ENCODE results near the gene COL4A3.
"Not testable (repeated sequence)": the region's sequence is repeated elsewhere in the genome, so short reads cannot be mapped to it uniquely, and the experiment has no call there.

Gene COL4A3

DNA sequence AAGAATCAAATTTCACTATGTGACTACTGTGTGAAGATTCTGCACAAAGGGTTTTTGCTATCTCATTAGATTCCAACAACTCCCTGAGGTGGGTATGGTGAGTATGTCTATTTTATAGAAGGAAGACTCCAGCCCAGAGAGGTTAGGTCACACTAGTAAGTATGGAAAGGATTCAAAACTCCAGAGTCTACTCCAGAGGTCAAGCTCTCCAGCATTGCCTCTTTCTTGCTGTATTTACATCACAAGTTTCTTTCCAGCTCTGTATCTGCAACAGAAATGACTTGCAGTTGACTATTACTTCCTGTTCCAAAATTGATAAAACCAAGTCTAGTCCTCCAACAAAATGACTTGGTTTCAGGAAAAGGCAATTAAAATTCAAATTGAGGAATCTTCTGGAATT, 2.5 kb upstream of the COL4A3 start:
- DNase-seq (ENCODE audit: insufficient read length) (no peak), FAIRE-seq (no peak)
- no peak for TF ChIP-seq POLR2AphosphoS5 (IDR thresholded peaks at IDR 0.05; ENCODE audit: low read depth, low read length)
- no peak for TF ChIP-seq POLR2A (IDR thresholded peaks at IDR 0.05; ENCODE audit: low read depth, low read length)
- no peak for TF ChIP-seq TAF1 (IDR thresholded peaks at IDR 0.05; ENCODE audit: borderline replicate concordance, low read depth, low read length)

DNA sequence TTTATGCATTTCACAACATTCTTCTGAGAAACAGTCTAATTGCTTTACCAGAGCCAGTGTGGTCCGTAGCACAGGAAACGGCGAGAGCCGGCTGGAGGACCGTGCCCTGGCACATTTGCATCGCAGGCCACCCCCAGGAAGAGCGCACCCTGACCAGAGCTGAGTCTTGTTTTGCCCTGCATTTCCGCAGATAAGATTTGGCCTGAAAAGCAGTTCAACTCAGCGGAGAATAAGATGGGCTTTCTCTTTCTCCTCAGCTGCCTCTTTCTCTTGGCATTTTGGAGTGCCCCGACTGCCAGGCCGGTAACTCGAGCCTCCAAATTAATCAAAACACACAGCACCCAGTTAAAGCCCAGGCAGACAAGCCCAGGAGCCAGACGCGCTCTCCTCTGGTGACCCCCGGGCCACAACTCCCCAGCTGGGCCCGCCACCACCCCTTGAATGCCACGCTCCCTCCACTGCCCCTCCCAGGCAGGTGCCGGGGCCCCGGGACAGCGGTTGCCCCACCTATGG, 883 bp upstream of the COL4A3 start:
- peak; percentile 34 for DNase-seq (ENCODE audit: insufficient read length)
- FAIRE-seq: peak; percentile 95
- TF ChIP-seq POLR2A (IDR thresholded peaks at IDR 0.05; ENCODE audit: low read depth, low read length): peak; percentile 58; the same call in 1 of the 2 replicates
- no peak; the same call in 1 of the 2 replicates for TF ChIP-seq TAF1 (IDR thresholded peaks at IDR 0.05; ENCODE audit: borderline replicate concordance, low read depth, low read length)
- peak; percentile 75 for TF ChIP-seq POLR2AphosphoS5 (IDR thresholded peaks at IDR 0.05; ENCODE audit: low read depth, low read length)

DNA sequence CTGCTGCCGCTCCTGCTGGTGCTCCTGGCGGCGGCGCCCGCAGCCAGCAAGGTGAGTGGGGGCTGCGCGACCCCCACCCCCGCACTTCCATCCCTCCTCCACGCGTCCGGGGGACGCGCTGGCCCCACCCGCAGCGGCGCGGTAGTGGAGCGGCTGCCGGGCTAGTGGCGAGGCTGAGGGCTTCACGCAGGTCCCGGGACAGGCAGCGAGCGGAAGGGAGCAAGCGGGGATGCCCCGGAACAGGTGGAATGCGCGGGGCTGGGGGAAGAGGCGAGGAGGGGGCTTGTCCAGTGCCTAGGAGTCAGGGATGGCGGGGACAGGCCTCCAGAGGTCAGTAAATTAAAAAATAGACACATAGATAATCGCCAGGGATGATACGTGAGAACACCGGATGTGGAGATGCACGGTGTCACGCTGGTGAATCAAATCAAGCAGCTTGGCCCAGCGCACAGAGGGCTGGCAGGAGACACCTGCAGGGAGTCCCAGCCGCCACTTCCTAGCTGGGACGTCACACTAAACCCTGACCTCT, 403 bp downstream of the COL4A3 start:
- peak; percentile 33 for DNase-seq (ENCODE audit: insufficient read length)
- peak; percentile 97 for FAIRE-seq
- TF ChIP-seq TAF1 (IDR thresholded peaks at IDR 0.05; ENCODE audit: borderline replicate concordance, low read depth, low read length) (no peak), POLR2AphosphoS5 (IDR thresholded peaks at IDR 0.05; ENCODE audit: low read depth, low read length) (0 out of 2 replicates have a peak, but pooled peaks have one; percentile 29), POLR2A (IDR thresholded peaks at IDR 0.05; ENCODE audit: low read depth, low read length) (peak; percentile 30; the same call in 1 of the 2 replicates)

DNA sequence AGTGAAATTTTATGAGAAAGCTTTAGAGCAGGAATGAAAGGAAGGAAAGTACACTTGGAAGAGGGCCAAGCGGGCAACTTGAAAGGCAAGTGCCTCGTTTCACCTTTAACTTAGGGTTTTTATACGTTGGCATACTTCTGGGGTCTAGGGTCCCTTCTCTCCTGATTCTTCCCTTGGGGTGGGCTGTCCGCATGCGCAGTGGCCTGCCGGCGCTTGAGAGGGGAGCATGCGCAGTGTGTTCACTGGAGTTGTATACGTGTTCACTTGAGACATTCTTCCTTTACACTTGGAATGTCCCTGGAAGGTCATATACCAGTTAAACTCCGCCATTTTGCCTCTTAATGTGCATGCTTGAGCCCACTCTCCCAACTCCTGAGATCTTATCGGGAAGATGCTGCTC, 7.4 kb downstream of the COL4A3 start:
- not testable (repeated sequence) for FAIRE-seq; DNase-seq (ENCODE audit: insufficient read length)

DNA sequence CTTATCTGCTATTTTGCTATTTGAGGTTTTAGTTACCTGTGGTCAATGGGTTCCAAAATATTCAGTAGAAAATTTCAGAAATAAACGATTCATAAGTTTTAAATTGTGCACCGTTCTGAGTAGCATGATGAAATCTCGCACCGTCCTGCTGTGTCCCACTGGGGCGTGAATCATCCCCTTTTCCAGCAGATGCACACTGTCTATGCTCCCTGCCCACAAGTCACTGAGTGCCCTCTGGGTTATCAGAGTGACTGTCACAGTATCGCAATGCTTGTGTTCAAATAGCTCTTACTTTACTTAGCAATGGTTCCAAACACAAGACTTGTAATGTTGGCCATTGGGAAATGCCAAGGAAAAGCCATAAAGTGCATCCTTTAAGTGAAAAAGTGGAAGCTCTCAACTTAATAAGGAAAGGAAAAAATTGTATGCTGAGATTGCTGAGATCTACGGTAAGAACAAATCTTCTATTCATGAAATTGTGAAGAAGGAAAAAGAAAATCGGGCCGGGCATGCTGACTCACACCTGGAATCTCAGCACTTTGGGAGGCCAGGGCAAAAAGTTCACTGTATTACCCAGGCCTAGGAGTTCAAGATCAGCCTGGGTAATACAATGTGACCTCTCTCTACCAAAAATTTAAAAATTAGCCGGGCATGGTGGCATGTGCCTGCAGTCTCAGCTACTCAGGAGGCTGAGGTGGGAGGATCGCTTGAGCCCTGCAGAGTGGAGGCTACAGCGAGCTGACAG, 13.3 kb downstream of the COL4A3 start:
- no peak for DNase-seq (ENCODE audit: insufficient read length)
- TF ChIP-seq TAF1 (IDR thresholded peaks at IDR 0.05; ENCODE audit: borderline replicate concordance, low read depth, low read length) (no peak), POLR2A (IDR thresholded peaks at IDR 0.05; ENCODE audit: low read depth, low read length) (no peak), POLR2AphosphoS5 (IDR thresholded peaks at IDR 0.05; ENCODE audit: low read depth, low read length) (no peak)
- FAIRE-seq: no peak

DNA sequence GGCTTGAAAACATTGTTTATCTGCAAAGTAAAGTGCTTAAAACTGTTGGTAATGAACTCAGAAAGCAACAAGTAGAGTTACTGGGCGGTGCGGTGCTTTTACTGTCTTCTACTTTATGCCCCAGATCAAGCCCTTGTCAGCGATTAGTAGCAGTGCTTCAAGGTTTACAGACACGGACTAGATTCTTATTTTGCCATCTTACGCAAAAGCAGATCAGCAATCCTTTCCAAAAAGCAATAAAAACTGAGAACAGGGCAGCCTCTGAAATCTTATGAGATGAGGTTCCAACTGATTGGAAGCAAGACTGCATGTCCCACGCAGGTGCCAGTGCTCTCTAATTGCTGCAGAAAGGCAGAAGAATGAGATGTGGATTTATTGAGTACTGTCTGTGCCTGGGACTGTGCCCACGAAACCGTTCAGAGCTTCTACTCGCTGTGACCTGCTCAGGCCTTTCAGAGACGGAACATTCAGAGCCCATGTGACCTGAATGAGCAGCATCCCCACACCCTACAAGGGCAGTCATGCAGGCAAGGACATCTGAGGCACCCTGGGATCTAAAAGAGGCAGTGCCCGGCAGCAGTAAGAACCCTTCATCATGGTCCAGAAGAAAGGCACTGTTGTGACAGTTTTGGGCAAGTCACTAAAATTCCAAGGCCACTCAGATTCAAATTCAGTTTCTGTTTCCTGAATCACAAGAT, 15.7 kb downstream of the COL4A3 start:
- FAIRE-seq: peak; percentile 5
- TF ChIP-seq TAF1 (IDR thresholded peaks at IDR 0.05; ENCODE audit: borderline replicate concordance, low read depth, low read length) (no peak), POLR2A (IDR thresholded peaks at IDR 0.05; ENCODE audit: low read depth, low read length) (no peak)

DNA sequence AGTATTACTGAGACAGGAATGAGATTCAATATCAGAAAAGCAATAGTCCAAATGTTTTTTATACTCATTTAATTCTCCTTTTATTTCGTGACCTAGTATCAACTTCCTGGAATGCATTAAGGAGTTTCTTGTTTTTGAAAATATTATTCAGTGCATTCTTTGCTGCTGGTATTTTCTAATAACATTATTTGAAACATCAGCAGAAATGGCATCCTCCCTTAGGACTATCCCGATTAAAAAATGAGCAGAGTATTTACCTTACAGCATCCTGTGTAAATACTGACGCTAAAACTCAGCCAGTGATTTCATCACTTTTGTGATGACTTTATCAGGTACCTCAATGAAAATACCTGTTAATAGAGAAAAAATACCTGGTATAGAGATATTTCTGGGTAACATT, 16.3 kb downstream of the COL4A3 start:
- TF ChIP-seq POLR2AphosphoS5 (IDR thresholded peaks at IDR 0.05; ENCODE audit: low read depth, low read length): no peak
- no peak for TF ChIP-seq TAF1 (IDR thresholded peaks at IDR 0.05; ENCODE audit: borderline replicate concordance, low read depth, low read length)
- TF ChIP-seq POLR2A (IDR thresholded peaks at IDR 0.05; ENCODE audit: low read depth, low read length): no peak
- FAIRE-seq: no peak
- no peak for DNase-seq (ENCODE audit: insufficient read length)

More for the DNA sequence above, 15.7 kb downstream of the COL4A3 start:
- no peak for DNase-seq (ENCODE audit: insufficient read length)

DNA sequence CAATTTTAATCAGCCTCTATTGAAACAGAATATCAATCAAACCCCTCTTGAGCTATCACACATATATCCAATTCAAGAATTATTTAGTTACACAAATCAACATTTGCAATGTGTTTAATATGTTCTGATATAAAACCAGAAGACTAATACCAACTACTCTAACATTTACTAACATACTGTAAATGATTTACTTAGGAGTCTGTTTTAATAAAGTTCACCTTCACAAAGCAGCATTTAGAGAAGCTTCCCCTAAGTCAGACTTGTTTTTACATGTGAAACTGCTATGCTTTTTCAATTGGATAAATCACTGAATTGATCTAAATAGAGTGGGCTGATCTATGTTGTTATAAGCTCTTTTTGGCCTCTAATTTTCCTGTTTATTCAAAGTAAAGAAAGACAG, 18.3 kb downstream of the COL4A3 start:
- FAIRE-seq: no peak
- no peak for TF ChIP-seq TAF1 (IDR thresholded peaks at IDR 0.05; ENCODE audit: borderline replicate concordance, low read depth, low read length)
- DNase-seq (ENCODE audit: insufficient read length): no peak

DNA sequence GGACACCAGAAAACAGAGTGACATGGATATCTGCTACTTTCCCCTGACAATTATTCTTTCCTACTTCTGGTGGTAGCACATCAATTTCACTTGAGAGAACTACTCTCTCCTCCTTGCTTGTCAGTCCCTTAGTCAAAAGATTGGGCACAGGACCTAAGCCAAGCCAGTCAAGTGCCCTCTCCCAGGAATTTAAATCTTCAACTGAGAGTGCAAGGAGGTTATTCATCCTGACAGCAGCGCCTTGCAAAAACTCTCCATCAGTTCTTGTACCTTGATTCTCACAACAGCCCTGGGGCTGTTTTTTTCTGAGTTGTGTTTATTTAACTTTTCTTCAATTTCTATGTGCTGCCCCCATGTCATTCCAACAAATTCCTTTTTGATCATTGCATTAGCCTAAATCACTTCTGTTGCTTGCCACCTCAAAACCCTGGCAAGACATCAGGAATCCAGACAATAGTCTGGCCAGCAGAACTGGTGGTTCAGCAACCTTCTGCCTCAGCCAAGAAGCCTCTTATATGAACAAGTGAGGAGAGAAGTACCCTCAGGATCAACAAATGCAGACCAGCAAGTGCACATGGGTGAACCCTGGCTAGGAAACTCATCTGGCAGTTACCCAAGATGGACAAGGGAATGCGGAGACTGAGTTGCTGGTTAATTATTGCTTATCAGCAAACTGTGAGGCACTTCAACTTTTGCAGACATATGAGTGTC, 19.4 kb downstream of the COL4A3 start:
- peak; percentile 50 for FAIRE-seq
- no peak for DNase-seq (ENCODE audit: insufficient read length)
- TF ChIP-seq POLR2AphosphoS5 (IDR thresholded peaks at IDR 0.05; ENCODE audit: low read depth, low read length): no peak
- no peak for TF ChIP-seq POLR2A (IDR thresholded peaks at IDR 0.05; ENCODE audit: low read depth, low read length)
- TF ChIP-seq TAF1 (IDR thresholded peaks at IDR 0.05; ENCODE audit: borderline replicate concordance, low read depth, low read length): no peak

DNA sequence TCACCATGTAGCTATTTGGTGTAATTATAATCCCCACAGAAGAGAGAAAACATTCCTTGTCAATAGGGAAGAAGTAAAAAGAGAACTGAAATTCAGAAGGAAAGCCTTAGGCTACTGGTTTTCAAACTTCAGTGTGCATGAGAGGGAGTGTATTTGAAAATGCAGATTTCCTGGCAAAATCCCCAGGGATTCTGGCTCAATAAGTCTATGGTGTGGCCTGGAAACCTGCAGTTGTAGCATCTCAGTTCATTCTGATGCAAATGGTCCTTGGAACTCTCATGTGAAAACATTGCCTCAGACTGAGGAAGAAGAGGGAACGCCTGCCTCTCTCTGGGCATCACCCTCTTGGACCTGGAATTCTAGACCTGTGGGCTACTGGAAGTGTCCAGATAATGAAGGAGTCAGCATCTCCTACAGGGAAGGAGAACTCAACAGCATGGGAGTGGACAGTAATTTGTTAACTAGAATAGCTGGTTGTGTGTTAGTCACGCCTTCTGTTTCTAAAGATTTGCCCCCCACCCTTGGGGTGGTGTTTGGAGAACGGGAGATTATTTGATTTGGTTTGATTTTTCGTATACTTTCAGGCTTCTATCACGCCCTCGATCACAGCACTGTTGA, 21.3 kb downstream of the COL4A3 start:
- FAIRE-seq: no peak

DNA sequence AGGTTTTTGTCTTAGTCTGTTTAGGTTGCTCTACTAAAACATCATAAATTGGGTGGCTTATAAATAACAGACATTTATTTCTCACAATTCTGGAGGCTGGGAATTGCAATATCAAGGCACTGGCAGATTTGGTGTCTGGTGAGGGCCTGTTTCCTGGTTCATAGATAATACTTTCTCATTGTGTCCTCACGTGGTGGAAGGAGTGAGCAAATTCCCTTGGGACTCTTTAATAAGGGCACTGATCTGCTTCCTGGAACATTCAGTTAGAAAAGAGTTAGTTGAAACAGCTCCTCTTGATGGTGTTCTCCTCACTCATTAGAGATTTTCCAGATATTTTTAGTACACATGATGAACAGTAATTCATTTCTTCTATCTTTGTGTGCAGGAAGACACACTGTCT, 22.3 kb downstream of the COL4A3 start:
- no peak for DNase-seq (ENCODE audit: insufficient read length)
- TF ChIP-seq POLR2AphosphoS5 (IDR thresholded peaks at IDR 0.05; ENCODE audit: low read depth, low read length): no peak
- no peak for TF ChIP-seq POLR2A (IDR thresholded peaks at IDR 0.05; ENCODE audit: low read depth, low read length)
- no peak for TF ChIP-seq TAF1 (IDR thresholded peaks at IDR 0.05; ENCODE audit: borderline replicate concordance, low read depth, low read length)
- peak; percentile 56 for FAIRE-seq

More for the DNA sequence above, 21.3 kb downstream of the COL4A3 start:
- DNase-seq (ENCODE audit: insufficient read length): no peak
- no peak for TF ChIP-seq POLR2A (IDR thresholded peaks at IDR 0.05; ENCODE audit: low read depth, low read length)
